Activated CD4-positive, alpha-beta T cell treated with anti-CD3 and anti-CD28 coated beads for 1 hour (primary cell): ENCODE data around the gene DDX59.

ENCODE experiments used
- DNase-seq: peaks from one replicate; pipeline ENCODE4 v3.0.0-alpha.2; 2020

Gene DDX59

GRCh38 chr1:200669314-200670241 lies at the start of gene DDX59:
TSS of gene DDX59 (minus strand) at chr1:200669907. CDS start at chr1:200666740, 3,167 bp downstream.
- peak; percentile 81 for DNase-seq

DNA sequence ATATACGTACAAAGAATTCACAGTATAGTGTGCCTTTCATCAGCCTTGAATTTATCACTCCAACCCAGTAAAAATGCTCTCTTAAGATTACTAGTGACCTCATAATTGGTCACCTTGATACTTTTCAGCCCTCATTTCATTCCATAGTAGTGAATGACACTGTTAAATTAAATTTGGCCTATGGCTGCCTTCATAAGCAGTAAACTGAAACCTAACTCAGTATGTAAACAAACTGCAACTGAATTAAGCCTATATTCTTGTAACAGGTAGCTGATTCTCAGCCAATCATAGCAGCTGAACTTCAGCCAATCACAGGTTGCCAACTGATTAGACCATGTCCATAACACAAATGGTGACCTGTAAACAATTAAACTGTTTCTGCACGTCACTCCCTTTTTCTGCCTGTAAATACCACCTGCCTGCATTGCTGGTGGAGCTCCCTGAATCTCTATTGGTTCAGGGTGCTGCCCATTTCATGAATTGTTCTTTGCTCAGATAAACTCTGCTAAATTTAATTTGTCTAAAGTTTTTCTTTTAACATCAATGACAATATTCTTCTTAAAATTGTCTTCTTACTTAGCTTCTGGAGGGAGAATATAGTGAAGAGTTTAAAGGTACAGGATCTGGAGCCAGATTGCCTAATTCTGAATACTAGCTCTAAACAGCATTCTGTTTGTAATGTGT lies 44.9 kb upstream of the DDX59 start:
- DNase-seq = no peak

DNA sequence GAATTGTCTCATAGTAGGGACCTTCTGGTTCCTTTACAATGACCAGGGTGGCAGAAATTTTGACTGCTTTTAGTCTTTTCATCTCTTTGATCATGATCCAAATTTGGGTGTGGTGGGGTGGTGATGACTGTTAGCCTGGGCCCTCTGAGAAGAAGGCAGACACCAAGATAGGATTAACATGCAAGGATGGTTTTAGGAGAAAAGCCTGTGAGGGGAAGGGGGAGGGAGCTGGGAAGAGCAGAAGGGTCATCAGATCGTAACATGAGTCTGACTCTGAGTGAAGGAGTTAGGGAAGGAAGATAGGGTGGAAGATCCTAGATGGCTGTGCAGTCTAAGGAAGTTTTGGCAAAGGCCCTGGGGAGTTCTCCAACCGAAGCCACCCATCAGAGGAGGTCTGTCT lies 40.5 kb upstream of the DDX59 start:
- no peak for DNase-seq

DNA sequence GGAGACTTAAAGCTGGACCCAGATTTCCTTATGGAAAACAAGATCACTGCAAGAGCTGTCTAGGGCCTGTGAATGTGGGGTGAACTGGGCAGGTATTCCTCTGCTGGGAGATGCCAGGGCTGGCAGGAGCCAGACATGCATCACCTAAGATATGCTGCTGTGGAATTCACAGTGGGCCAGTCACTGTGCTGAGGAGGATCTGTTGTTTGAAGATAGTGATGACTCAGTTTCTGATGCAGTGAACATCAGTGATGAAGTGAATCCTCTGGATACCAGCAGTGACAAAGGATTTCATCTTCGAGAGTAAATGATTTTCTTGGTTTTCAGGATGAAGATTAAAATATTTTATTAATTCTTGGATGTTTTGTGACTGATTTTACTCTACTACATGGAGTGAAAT lies 39.1 kb upstream of the DDX59 start:
- DNase-seq = no peak

GRCh38 chr1:200708161-200708560 lies 38.5 kb upstream of the DDX59 start:
- no peak for DNase-seq

GRCh38 chr1:200707116-200707515 lies 37.4 kb upstream of the DDX59 start:
- DNase-seq = no peak

- DNase-seq = no peak
Observed at GRCh38 chr1:200706111-200706814, 36.6 kb upstream of the DDX59 start.

- DNase-seq = no peak
Observed at GRCh38 chr1:200704986-200705500, 35.3 kb upstream of the DDX59 start.

DNA sequence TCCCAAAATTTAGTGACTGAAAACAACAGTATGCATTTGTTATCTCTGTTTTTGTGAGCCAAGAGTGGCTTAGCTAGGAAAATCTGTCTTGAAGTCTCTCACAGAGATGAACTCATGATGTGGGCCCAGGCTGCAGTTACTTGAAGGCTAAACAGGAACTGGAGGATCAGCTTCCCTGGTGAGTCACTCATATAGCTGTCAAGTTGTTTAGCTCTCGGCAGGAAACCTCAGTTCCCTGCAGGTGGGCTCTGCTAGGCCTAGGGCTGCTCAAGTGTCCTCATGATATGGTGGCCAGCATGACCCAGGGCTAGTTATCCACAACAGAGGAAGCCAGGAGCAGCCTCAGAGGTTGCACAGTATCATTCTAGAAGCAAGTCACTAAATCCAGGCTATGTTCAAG lies 30.2 kb upstream of the DDX59 start:
- no peak for DNase-seq

DNA sequence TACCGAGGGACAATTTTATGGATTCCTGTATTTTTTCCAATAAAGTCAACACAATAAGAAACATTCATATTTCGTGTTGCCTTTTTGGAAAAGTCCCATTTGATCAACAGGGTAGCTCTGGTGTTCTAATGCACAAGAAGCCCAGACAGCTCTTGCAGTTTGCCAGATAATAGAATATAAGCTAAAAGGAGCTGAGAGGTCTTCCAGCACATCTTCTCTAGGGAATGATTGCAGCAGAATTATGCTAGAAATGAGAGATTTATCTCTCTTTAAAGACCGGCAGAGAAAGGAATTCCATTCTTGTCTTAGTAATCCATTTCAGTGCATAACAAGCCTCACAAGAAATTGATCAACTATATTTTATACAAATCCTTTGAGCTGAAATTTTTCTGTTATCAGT lies 25.0 kb upstream of the DDX59 start:
- DNase-seq = no peak

DNA sequence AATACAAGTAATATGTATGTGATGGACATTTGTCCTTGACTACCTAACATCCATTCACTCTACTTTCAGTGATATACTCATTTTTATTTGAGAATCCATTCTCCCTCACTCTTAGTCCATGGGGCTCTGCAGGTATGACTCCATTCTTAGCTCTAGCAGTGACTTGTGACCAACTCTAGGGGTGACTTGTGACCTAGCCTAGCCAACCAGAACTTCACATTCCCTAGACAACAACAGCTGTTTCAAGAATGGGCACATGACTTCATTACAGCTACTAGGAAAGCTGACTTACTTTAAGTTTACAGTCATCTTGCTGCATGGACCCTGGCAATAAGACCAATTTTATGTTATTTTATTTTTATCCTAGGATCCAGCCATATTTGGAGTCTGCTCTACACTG lies 23.6 kb upstream of the DDX59 start:
- DNase-seq = no peak

GRCh38 chr1:200692316-200692715 lies 22.6 kb upstream of the DDX59 start:
- DNase-seq = no peak

GRCh38 chr1:200686620-200687019 lies 16.9 kb upstream of the DDX59 start:
- DNase-seq = no peak

GRCh38 chr1:200684015-200684414 lies 14.3 kb upstream of the DDX59 start:
- DNase-seq = no peak

DNA sequence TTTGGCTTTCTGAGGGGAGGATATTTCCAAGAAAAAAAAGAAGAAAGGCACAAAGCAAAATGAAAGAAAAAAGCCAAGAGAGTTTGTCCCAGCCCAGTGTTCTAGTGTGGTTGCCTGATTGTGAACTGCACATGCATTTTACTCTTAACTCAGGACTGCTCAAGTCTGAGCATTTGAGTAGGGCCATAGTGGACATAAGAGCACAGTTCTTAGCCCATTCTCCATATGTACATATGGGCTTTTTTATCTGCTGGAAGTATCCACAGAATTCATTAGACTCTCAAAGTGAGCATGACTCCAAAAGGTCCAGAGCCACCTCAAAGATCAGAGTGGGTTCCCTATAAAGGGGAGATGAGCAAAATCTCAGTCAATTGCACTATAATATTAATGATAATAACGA lies 13.6 kb upstream of the DDX59 start:
- no peak for DNase-seq

DNA sequence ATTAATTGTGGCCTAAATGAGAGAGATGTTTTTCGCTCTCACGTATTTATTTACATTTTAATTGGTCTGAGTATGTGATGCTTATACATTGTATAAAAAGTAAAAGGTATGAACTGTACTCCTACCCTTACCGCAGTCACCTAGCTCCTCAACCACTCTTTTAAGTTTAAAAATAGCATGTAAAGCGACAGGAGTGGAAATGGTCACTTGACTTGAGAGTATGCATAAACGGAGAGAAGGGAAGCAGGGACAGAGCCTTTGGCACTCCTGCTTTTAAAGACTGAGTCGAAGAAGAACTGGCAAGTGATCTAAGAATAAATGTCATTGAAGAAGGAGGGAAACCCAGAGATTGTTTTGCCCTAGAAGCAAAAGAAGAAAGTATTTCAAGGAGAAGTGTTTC lies 11.5 kb upstream of the DDX59 start:
- DNase-seq = no peak

GRCh38 chr1:200676829-200677228 lies 7.1 kb upstream of the DDX59 start:
- DNase-seq = no peak

DNA sequence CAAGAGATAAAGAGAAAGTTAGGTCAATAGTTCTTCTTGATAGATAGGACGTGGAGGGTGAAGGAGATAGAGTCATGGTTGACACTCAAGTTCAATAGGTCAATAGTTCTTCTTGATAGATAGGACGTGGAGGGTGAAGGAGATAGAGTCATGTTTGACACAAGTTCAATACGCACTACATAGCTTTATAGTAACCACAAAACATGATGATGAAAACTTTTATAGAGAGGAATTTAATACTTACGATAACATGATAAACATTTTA lies 5.8 kb upstream of the DDX59 start:
- DNase-seq = no peak

DNA sequence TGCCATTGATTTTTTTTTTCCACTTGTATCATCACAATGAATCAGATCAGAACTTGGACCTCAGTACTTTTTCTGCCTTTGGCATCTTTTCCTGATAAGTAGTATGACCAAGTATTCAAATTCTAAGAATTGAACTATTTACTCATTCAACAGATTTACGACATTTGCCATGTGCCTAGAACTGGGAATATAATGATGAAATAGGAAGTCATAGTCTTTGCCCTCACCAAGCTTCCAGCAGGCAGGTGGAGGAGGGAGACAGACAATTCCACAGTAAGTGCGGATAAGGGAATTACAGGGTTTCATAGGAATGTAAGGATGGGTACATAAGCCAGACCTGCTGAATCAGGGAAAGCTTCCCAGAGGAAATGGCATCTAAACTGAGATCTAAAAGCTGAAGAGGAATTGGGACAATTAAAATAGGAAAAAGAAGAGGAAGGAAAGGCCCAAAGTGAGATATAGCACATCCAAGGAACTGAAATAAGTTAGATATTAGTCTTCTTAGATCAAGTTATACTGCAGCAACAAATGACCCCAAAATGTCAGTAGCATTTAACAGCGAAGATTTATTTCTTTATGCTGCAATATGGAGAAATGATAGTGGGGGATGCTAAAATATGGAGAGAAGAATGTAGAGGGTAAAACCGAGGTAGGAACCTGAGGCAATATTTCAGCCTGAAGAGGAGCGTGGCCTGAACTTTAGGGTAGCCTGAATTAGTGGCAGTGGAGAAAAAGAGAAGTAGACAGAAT lies 5.3 kb upstream of the DDX59 start:
- DNase-seq = no peak

DNA sequence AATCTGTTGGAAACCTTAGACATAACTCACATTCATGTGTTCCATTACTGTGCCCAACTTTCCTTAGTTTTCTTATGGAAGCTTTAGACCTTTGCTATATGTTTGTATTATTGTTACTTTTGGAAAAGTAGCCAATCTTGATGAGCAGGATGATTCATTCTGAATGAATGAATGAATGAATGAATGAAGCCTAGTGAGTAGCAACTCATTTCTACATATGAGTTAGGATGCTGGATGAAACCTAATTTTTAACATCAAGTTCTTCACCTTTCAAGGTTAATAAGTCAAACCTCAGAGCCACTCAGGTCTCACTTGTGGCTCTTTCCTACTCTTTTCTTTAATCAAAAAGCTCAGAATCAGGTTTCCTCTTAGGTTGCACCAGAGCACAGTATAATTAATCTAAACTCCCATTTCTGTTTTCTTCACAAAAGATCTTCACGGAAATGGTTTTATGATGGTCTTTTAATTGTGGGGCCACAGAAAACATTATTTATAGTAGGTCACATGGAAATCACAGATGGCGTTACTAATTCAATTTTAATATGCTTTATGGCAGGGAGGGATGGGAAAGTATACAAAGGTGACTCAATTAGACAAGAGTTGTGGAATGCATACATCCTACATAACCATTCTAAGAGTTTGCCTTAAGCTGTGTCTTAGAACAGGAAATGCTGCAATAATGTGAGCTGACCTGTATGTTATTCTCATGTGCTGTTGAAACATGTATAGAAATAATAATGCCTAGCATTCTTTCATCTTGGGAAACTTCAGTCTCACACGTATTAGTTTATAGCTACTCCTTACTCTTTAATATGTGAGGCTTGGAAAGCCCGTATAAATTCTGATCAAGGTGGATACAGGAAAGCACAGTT lies 4.5 kb upstream of the DDX59 start:
- DNase-seq = no peak

DNA sequence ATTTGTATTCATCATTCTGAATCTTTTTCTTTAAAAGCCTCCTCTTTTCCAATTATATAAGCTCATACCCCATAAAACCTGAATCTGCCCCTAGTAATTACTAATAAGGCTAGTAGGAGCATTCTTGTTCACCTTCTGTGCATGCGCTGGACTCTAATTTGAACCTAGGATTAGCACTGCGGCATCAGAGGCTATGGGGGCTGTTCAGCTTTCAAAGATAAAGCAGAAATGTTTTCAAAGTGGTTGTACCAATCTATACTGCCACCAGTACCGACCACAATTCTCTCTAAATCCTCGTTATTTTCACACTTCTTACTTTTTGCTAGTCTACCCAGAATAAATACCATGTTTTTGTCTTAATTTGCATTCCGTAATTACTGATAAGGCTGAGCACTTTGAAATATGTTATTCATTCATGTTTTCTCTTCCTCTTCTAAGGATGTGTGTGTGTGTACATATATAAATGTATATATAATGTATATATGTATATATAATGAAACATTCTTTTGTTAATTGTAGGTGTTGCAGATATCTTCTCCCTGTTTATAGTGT lies 1.6 kb upstream of the DDX59 start:
- DNase-seq = no peak
